ENCODE data around the gene WDR72. TPM values are rescaled to one million over a fixed set of nuclear protein-coding genes. Genes with fewer than 3 reads are reported as not detected.

The WDR72 gene
- total RNA-seq, 2 donors from 2014 or later: 5.4 to 9.2 TPM

- Histone ChIP-seq H3K36me3 (replicated peaks in 1 of 2; ENCODE audit: insufficient read depth in 1 of 2, low read depth in 2 of 2) (no peaks in the 10 kb centered on the region), H3K9me3 (no peaks in the 10 kb centered on the region), H3K4me1 (peaks cover 13% of the 10 kb centered on the region), H3K27ac (no peak overlapping the region), H3K27me3 (no peaks in the 10 kb centered on the region), H3K4me3 (no peak overlapping the region)
- WGBS, 2 donors: 32 to 38% methylated on average over 3 of the region's 3 CpGs
- intact Hi-C loops (cut with DNase I): no loop called here
- TF ChIP-seq, protein P1, sequence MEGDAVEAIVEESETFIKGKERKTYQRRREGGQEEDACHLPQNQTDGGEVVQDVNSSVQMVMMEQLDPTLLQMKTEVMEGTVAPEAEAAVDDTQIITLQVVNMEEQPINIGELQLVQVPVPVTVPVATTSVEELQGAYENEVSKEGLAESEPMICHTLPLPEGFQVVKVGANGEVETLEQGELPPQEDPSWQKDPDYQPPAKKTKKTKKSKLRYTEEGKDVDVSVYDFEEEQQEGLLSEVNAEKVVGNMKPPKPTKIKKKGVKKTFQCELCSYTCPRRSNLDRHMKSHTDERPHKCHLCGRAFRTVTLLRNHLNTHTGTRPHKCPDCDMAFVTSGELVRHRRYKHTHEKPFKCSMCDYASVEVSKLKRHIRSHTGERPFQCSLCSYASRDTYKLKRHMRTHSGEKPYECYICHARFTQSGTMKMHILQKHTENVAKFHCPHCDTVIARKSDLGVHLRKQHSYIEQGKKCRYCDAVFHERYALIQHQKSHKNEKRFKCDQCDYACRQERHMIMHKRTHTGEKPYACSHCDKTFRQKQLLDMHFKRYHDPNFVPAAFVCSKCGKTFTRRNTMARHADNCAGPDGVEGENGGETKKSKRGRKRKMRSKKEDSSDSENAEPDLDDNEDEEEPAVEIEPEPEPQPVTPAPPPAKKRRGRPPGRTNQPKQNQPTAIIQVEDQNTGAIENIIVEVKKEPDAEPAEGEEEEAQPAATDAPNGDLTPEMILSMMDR (IDR thresholded peaks at IDR 0.05): no peak
- TF ChIP-seq POLR2A (IDR thresholded peaks at IDR 0.05): no peak
- peak in 3 of 4 donors; percentile 4 to 26 (median 12) for DNase-seq
- no peak for ATAC-seq
Observed at GRCh38 chr15:53522991-53523390, 236.5 kb downstream of the WDR72 start.

- H3K27me3 ChIP-seq: no peaks in the 10 kb centered on the region
- TF ChIP-seq, protein P1 (IDR thresholded peaks at IDR 0.05): no peak
- no peak for TF ChIP-seq POLR2A (IDR thresholded peaks at IDR 0.05)
- H3K4me3 ChIP-seq: no peak overlapping the region
- DNase-seq (peak in 2 of 4 donors; percentile 6 to 7), ATAC-seq (peak; percentile 27)
- intact Hi-C loops (cut with DNase I): no loop called here
- no peaks in the 10 kb centered on the region for H3K9me3 ChIP-seq
- H3K4me1 ChIP-seq: peaks cover 13% of the 10 kb centered on the region
- H3K27ac ChIP-seq: no peak overlapping the region
- WGBS, 2 donors: 10 to 13% methylated on average over 2 of the region's 2 CpGs
- H3K36me3 ChIP-seq (replicated peaks in 1 of 2; ENCODE audit: insufficient read depth in 1 of 2, low read depth in 2 of 2): no peaks in the 10 kb centered on the region
Observed at GRCh38 chr15:53520996-53521395, 238.5 kb downstream of the WDR72 start.

- DNase-seq (no peak), ATAC-seq (no peak)
- 87 to 94% methylated on average over 3 of the region's 3 CpGs for WGBS, 2 donors
- no peak for TF ChIP-seq POLR2A (IDR thresholded peaks at IDR 0.05)
- TF ChIP-seq, protein P1 (IDR thresholded peaks at IDR 0.05): no peak
- Histone ChIP-seq H3K27me3 (no peaks in the 10 kb centered on the region), H3K4me1 (peaks cover 3% of the 10 kb centered on the region), H3K27ac (no peak overlapping the region), H3K36me3 (replicated peaks in 1 of 2; ENCODE audit: insufficient read depth in 1 of 2, low read depth in 2 of 2) (no peaks in the 10 kb centered on the region), H3K9me3 (no peaks in the 10 kb centered on the region), H3K4me3 (no peak overlapping the region)
- intact Hi-C loops (cut with DNase I): no loop called here
Observed at GRCh38 chr15:53513431-53513830, 246.0 kb downstream of the WDR72 start.

DNA sequence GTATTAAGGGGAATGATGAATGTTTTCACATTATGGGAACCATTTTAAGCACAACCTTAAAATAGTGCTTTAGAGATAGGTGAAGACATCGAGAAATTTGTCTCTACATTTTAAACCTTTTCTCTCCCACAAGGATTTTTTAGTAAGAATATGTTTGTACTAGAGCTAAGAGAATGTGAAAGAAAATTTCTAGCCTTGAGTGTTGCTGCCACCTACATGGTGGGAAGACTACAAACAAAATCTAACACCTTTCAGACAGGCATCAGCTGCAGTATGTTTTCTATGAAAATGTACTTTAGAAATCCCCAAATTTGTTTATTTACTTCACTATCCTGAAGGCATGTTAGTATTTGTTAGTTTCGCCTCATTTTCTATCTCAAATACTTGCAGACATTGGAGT lies 247.4 kb downstream of the WDR72 start:
- intact Hi-C loops (cut with DNase I): no loop called here
- TF ChIP-seq, protein P1 (IDR thresholded peaks at IDR 0.05): peak; percentile 28 to 72 (median 59)
- TF ChIP-seq POLR2A (IDR thresholded peaks at IDR 0.05): no peak
- DNase-seq: peak in 2 of 4 donors; percentile 20 to 35
- H3K36me3 ChIP-seq (replicated peaks in 1 of 2; ENCODE audit: insufficient read depth in 1 of 2, low read depth in 2 of 2): no peaks in the 10 kb centered on the region
- H3K27me3 ChIP-seq: no peaks in the 10 kb centered on the region
- ATAC-seq: peak; percentile 71
- no peak overlapping the region for H3K4me3 ChIP-seq
- H3K27ac ChIP-seq: no peak overlapping the region
- no peaks in the 10 kb centered on the region for H3K9me3 ChIP-seq
- peaks cover 3% of the 10 kb centered on the region for H3K4me1 ChIP-seq
- 37 to 43% methylated on average over 2 of the region's 2 CpGs for WGBS, 2 donors

- peaks cover 3% of the 10 kb centered on the region for H3K4me1 ChIP-seq
- H3K27ac ChIP-seq: no peak overlapping the region
- no peaks in the 10 kb centered on the region for H3K9me3 ChIP-seq
- no peak overlapping the region for H3K4me3 ChIP-seq
- H3K27me3 ChIP-seq: no peaks in the 10 kb centered on the region
- ATAC-seq (no peak), DNase-seq (no peak)
- H3K36me3 ChIP-seq (replicated peaks in 1 of 2; ENCODE audit: insufficient read depth in 1 of 2, low read depth in 2 of 2): no peaks in the 10 kb centered on the region
- intact Hi-C loops (cut with DNase I): no loop called here
- TF ChIP-seq POLR2A (IDR thresholded peaks at IDR 0.05): no peak
- TF ChIP-seq, protein P1 (IDR thresholded peaks at IDR 0.05): no peak
Observed at GRCh38 chr15:53511175-53511574, 248.3 kb downstream of the WDR72 start.

Data from body of pancreas (tissue), 4 donors.